ENCODE results near the gene LSM14B.
A peak's percentile ranks its signal among the peaks of the same experiment; 100 is the strongest.

Gene LSM14B

DNA sequence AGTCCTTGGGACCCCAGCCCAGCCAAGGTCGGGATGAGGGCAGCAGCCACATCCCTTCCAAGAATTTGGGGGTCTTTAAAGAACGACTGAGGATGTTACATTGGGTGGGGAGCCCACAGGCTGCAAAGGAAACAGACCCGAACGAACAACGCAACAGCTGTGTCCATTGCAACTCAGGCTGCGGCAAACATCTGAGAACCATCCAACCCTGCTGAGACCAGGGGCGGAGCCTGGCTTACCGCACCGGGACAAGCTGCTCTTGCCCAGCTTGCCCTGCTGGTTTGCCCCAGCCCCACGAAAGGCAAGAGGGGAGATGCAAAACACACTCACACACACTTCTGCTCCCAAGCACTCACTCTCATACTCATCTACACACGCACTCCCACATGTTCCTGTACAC is 35.0 kb upstream of the LSM14B start:
- DNase-seq (ENCODE audit: low read depth, low spot score), result no peak
- in situ Hi-C loops (cut with HindIII; ENCODE audit: low sequenced_read_pairs), result no loop called here
- TF ChIP-seq, protein P1, sequence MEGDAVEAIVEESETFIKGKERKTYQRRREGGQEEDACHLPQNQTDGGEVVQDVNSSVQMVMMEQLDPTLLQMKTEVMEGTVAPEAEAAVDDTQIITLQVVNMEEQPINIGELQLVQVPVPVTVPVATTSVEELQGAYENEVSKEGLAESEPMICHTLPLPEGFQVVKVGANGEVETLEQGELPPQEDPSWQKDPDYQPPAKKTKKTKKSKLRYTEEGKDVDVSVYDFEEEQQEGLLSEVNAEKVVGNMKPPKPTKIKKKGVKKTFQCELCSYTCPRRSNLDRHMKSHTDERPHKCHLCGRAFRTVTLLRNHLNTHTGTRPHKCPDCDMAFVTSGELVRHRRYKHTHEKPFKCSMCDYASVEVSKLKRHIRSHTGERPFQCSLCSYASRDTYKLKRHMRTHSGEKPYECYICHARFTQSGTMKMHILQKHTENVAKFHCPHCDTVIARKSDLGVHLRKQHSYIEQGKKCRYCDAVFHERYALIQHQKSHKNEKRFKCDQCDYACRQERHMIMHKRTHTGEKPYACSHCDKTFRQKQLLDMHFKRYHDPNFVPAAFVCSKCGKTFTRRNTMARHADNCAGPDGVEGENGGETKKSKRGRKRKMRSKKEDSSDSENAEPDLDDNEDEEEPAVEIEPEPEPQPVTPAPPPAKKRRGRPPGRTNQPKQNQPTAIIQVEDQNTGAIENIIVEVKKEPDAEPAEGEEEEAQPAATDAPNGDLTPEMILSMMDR (IDR thresholded peaks at IDR 0.05; ENCODE audit: low read depth, low read length), result no peak
- H3K4me3 ChIP-seq (ENCODE audit: low read depth, low read length), result no peak overlapping the region

DNA sequence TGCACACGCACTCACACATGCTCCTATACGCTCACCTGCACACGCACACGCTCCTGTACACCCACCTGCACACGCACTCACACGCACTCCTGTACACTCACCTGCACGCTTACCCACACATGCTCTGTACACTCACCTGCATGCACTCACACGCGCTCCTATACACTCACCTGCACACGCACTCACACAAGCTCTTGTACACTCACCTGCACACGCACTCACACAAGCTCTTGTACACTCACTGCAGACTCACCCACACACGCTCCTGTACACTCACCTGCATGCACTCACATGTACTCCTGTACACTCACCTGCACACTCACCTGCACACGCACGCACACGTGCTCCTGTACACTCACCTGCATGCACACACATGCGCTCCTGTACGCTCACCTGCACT is 34.6 kb upstream of the LSM14B start:
- in situ Hi-C loops (cut with HindIII; ENCODE audit: low sequenced_read_pairs), result no loop called here
- DNase-seq (ENCODE audit: low read depth, low spot score), result no peak
- TF ChIP-seq, protein P1 (IDR thresholded peaks at IDR 0.05; ENCODE audit: low read depth, low read length), result no peak
- H3K4me3 ChIP-seq (ENCODE audit: low read depth, low read length), result no peak overlapping the region

DNA sequence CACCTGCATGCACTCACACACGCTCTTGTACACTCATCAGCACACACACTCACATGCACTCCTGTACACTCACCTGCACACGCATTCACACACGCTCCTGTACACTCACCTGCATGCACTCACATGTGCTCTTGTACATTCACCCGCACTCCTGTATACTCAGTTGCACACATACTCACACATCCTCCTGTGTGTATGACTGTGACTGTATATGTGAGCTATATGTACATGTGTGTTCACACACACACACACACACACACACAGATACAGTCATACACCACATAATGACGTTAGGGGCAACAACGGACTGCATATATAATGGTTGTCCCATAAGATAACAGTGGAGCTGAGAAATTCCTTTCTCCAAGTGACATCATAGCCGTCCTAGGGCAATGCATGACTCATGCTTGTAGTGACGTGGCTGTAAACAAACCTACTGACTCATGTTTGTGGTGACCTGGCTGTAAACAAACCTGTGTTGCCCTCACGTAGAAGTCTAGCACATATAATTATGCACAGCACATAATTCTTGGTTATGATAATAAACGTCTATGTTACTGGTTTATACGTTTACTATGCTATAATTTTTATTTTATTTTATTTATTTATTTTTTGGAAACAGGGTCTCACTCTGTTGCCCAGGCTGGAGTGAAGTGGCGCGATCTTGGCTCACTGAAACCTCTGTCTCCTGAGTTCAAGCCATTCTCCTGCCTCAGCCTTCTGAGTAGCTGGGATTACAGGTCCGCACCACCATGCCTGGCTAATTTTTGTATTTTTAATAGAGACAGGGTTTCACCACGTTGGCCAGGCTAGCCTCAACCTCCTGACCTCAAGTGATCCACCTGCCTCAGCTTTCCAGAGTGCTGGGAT is 33.8 kb upstream of the LSM14B start:
- TF ChIP-seq, protein P1 (IDR thresholded peaks at IDR 0.05; ENCODE audit: low read depth, low read length), result no peak
- in situ Hi-C loops (cut with HindIII; ENCODE audit: low sequenced_read_pairs), result no loop called here
- DNase-seq (ENCODE audit: low read depth, low spot score), result peak; percentile 75
- no peak overlapping the region for H3K4me3 ChIP-seq (ENCODE audit: low read depth, low read length)

DNA sequence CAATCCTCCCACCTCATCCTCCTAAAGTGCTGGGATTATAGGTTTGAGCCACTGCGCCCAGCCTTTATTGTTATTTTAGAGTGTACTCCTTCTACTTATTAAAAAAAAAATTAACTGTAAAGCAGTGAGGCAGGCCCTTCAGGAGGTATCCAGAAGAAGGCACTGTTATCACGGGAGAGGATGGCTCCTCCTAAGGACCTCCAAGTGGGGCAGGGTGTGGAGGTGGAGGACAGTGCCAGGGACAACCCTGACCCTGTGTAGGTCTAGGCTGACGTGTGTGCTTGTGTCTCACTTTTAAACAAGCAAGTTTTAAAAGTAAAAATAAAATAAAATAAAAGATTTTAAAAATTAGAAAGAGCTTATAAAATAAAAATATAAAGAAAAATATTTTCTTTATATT is 32.9 kb upstream of the LSM14B start:
- no peak overlapping the region for H3K4me3 ChIP-seq (ENCODE audit: low read depth, low read length)
- TF ChIP-seq, protein P1 (IDR thresholded peaks at IDR 0.05; ENCODE audit: low read depth, low read length), result no peak
- in situ Hi-C loops (cut with HindIII; ENCODE audit: low sequenced_read_pairs), result no loop called here
- DNase-seq (ENCODE audit: low read depth, low spot score), result no peak

DNA sequence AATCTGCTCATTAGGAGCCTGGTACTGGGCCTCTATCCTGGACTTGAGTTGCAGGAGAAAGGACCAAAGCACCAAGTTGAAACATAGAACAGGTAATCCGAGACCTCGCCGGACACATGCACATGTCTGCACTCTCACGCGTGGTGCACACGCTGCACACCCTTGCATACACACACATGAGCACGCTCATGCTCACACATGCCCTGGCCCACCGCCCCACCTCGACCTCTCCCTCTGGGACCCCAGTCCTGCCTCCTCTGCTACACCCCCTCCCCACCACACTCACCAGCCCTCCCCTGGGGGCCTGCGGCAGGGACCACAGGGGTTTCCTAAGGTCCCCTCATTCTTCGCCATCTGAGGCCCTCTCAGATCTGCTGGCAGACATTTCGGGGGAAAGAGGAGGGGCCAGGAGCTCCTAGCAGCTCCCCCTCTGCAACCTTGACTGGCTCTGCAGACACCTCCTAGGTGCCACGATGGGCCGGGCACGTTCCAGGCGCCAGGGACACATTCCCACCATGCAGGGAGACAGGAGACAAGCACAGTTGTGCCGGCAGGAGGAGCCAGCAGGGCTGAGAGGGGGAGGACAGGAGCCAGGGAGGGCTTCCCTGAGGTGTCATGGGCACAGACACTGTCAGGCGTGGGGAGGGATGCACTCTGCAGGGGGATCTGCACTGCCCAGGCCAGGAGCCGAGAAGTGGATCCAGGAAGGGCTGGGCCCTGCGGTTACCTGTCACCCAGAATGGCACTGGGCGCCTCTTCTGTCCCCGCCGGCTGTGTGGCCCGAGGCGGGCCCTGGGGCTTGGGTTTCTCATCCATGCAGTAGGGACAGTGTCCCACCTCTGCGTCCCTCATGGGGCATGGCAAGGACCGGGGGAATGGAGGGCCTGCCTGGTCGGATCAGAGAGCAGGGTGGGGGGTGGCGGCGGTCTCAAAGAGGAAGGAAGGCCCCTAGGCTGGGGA is 25.6 kb upstream of the LSM14B start:
- in situ Hi-C loops (cut with HindIII; ENCODE audit: low sequenced_read_pairs), result no loop called here
- TF ChIP-seq, protein P1 (IDR thresholded peaks at IDR 0.05; ENCODE audit: low read depth, low read length), result no peak
- no peak overlapping the region for H3K4me3 ChIP-seq (ENCODE audit: low read depth, low read length)
- DNase-seq (ENCODE audit: low read depth, low spot score), result no peak

DNA sequence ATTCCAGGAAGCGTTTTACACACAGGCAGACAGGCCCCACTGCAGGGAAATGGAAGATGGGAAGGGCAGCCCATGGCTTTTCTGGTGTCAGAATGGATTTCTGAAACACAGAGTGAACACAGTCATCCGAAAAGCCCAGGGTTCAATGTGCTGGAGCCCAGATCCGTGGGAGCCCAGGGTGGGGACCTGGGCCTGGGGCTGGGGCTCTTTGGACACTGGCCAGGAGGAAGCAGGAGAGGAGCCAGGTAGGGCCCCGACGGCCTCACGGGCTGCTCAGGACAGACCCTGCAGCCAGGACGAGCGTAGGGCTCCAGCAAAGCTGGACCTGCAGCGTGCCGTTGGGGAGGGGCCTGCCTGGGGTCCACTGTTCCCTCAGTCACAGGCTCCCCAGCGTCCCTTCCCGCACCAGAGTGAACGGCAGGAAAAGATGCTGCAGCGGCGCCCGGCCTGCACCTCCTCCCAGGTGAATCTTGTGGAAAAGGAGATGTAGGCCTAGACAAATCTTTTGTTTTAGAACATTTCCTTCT is 24.3 kb upstream of the LSM14B start:
- TF ChIP-seq, protein P1 (IDR thresholded peaks at IDR 0.05; ENCODE audit: low read depth, low read length), result no peak
- no peak overlapping the region for H3K4me3 ChIP-seq (ENCODE audit: low read depth, low read length)
- no peak for DNase-seq (ENCODE audit: low read depth, low spot score)
- in situ Hi-C loops (cut with HindIII; ENCODE audit: low sequenced_read_pairs), result no loop called here
